HL-60 (cell line): ENCODE measurements around the gene FOXI3.

Source experiments
- CTCF ChIP-seq: IDR thresholded peaks from one replicate; pipeline ENCODE4 v1.5.1; 2011; ENCODE audit warnings: low read length, control low read depth, inconsistent platforms; ENCODE audit not compliant: insufficient read depth
- GABPA ChIP-seq: IDR thresholded peaks from 2 replicates; pipeline ENCODE4 v1.6.1; 2012; ENCODE audit warnings: low read depth
- POLR2AphosphoS5 ChIP-seq: IDR thresholded peaks from 2 replicates; pipeline ENCODE4 v1.6.1; 2012; ENCODE audit warnings: low read depth
- TF ChIP-seq, protein P1 (sequence below): IDR thresholded peaks from 2 replicates; pipeline ENCODE4 v1.6.1; 2012; ENCODE audit warnings: low read depth; ENCODE audit not compliant: insufficient replicate concordance

GRCh38 chr2:88452980-88453582, 588 bp upstream of the FOXI3 start:
- TF ChIP-seq CTCF (no peak), POLR2AphosphoS5 (no peak), GABPA (no peak)
- TF ChIP-seq, protein P1, sequence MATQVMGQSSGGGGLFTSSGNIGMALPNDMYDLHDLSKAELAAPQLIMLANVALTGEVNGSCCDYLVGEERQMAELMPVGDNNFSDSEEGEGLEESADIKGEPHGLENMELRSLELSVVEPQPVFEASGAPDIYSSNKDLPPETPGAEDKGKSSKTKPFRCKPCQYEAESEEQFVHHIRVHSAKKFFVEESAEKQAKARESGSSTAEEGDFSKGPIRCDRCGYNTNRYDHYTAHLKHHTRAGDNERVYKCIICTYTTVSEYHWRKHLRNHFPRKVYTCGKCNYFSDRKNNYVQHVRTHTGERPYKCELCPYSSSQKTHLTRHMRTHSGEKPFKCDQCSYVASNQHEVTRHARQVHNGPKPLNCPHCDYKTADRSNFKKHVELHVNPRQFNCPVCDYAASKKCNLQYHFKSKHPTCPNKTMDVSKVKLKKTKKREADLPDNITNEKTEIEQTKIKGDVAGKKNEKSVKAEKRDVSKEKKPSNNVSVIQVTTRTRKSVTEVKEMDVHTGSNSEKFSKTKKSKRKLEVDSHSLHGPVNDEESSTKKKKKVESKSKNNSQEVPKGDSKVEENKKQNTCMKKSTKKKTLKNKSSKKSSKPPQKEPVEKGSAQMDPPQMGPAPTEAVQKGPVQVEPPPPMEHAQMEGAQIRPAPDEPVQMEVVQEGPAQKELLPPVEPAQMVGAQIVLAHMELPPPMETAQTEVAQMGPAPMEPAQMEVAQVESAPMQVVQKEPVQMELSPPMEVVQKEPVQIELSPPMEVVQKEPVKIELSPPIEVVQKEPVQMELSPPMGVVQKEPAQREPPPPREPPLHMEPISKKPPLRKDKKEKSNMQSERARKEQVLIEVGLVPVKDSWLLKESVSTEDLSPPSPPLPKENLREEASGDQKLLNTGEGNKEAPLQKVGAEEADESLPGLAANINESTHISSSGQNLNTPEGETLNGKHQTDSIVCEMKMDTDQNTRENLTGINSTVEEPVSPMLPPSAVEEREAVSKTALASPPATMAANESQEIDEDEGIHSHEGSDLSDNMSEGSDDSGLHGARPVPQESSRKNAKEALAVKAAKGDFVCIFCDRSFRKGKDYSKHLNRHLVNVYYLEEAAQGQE: no peak
